Measurements from ENCODE around the gene DCDC1.

The DCDC1 gene

DNA sequence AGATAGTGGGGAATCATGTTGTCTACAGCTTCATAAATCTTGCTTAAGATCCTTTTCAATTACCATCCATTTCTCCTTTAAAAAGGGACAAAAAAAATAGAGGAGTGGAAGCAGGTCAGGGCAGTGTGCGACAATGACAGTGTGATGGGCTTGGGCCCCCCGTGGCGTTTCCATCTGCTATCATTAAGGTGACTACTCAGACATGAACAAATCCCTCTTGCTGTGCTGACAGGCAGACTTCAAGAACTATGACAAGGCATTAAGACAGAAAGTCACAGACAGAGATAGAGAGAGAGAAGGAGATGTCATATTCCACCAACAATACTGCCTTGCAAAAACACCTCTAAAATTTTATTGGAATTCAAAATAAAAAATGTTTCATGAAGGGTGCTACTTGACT is 263.2 kb downstream of the DCDC1 start:
- H3K4me2 ChIP-seq (ENCODE audit: low read length), result no peak overlapping the region

DNA sequence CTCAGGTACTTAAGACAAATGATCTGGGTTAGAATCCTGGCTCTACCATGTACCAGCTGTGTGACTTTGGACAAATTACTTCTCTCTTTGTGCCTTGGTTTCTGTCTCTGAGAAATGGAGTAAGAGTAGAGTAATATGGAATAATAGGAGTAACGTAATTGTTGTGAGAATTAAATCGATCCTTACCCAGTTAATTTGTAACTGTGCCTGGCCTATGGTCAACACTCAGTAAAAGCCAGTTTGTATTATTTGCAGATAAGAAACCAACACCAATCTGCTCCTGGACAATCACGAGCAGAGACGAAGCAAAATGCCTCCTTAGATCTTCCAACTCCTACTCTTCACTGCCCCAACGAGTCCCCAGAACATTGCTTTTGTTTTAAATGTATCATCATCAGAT is 266.7 kb downstream of the DCDC1 start:
- TF ChIP-seq, protein P1, sequence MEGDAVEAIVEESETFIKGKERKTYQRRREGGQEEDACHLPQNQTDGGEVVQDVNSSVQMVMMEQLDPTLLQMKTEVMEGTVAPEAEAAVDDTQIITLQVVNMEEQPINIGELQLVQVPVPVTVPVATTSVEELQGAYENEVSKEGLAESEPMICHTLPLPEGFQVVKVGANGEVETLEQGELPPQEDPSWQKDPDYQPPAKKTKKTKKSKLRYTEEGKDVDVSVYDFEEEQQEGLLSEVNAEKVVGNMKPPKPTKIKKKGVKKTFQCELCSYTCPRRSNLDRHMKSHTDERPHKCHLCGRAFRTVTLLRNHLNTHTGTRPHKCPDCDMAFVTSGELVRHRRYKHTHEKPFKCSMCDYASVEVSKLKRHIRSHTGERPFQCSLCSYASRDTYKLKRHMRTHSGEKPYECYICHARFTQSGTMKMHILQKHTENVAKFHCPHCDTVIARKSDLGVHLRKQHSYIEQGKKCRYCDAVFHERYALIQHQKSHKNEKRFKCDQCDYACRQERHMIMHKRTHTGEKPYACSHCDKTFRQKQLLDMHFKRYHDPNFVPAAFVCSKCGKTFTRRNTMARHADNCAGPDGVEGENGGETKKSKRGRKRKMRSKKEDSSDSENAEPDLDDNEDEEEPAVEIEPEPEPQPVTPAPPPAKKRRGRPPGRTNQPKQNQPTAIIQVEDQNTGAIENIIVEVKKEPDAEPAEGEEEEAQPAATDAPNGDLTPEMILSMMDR (IDR thresholded peaks at IDR 0.05; ENCODE audit: low read depth, low read length), result no peak
- no peak for TF ChIP-seq EZH2phosphoT487 (IDR thresholded peaks at IDR 0.05; ENCODE audit: low read depth)
- Histone ChIP-seq H3K79me2 (ENCODE audit: low read length) (no peaks in the 10 kb centered on the region), H3K4me1 (ENCODE audit: low read length) (peaks cover 3% of the 10 kb centered on the region; the same call in 1 of the 2 replicates), H3K27me3 (ENCODE audit: low read depth, low read length) (no peaks in the 10 kb centered on the region), H3K27ac (ENCODE audit: low read length) (no peak overlapping the region), H3K36me3 (replicated peaks; ENCODE audit: low read depth, low read length) (no peaks in the 10 kb centered on the region), H3K4me2 (ENCODE audit: low read length) (no peak overlapping the region), H3K9ac (ENCODE audit: low read length) (no peak overlapping the region), H4K20me1 (ENCODE audit: insufficient read depth, low read length) (no peaks in the 10 kb centered on the region), H3K4me3 (ENCODE audit: low read length) (no peak overlapping the region), H2AFZ (ENCODE audit: low read depth, low read length) (no peak overlapping the region), H3K9me3 (ENCODE audit: insufficient read depth, low read length) (no peaks in the 10 kb centered on the region)

More for the DNA sequence above, 263.2 kb downstream of the DCDC1 start:
- Histone ChIP-seq H4K20me1 (ENCODE audit: insufficient read depth, low read length) (no peaks in the 10 kb centered on the region), H3K79me2 (ENCODE audit: low read length) (no peaks in the 10 kb centered on the region), H3K4me3 (ENCODE audit: low read length) (no peak overlapping the region), H3K36me3 (replicated peaks; ENCODE audit: low read depth, low read length) (no peaks in the 10 kb centered on the region), H3K27me3 (ENCODE audit: low read depth, low read length) (no peaks in the 10 kb centered on the region), H3K4me1 (ENCODE audit: low read length) (peaks cover 3% of the 10 kb centered on the region; the same call in 1 of the 2 replicates), H3K27ac (ENCODE audit: low read length) (no peak overlapping the region), H3K9ac (ENCODE audit: low read length) (no peak overlapping the region), H3K9me3 (ENCODE audit: insufficient read depth, low read length) (no peaks in the 10 kb centered on the region), H2AFZ (ENCODE audit: low read depth, low read length) (no peak overlapping the region; the same call in 1 of the 2 replicates)
- TF ChIP-seq EZH2phosphoT487 (IDR thresholded peaks at IDR 0.05; ENCODE audit: low read depth), result no peak

DNA sequence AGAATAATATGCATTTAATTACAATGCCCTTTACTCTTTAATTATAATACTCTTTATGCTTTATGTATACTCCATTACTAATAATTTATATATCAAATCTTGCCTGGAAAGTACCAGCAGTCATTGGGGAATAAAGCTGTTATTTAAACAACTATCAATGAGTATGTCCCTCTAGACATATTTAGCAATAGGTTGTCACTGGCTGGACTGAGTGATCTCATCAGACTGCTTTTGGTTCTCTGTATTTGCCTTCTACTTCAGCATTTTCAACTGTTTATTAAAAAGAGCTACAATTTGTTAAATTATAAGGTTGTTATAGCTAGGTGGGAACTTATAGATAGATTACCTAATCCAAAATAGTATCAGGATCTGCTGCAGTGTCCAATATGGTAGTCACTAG is 267.2 kb downstream of the DCDC1 start:
- Histone ChIP-seq H3K9me3 (ENCODE audit: insufficient read depth, low read length) (no peaks in the 10 kb centered on the region), H3K4me1 (ENCODE audit: low read length) (peaks cover 3% of the 10 kb centered on the region; the same call in 1 of the 2 replicates), H4K20me1 (ENCODE audit: insufficient read depth, low read length) (no peaks in the 10 kb centered on the region), H3K27me3 (ENCODE audit: low read depth, low read length) (no peaks in the 10 kb centered on the region), H2AFZ (ENCODE audit: low read depth, low read length) (no peak overlapping the region), H3K36me3 (replicated peaks; ENCODE audit: low read depth, low read length) (no peaks in the 10 kb centered on the region), H3K9ac (ENCODE audit: low read length) (no peak overlapping the region), H3K4me3 (ENCODE audit: low read length) (no peak overlapping the region), H3K79me2 (ENCODE audit: low read length) (no peaks in the 10 kb centered on the region), H3K4me2 (ENCODE audit: low read length) (no peak overlapping the region), H3K27ac (ENCODE audit: low read length) (no peak overlapping the region)
- TF ChIP-seq, protein P1 (IDR thresholded peaks at IDR 0.05; ENCODE audit: low read depth, low read length), result no peak
- TF ChIP-seq EZH2phosphoT487 (IDR thresholded peaks at IDR 0.05; ENCODE audit: low read depth), result no peak

DNA sequence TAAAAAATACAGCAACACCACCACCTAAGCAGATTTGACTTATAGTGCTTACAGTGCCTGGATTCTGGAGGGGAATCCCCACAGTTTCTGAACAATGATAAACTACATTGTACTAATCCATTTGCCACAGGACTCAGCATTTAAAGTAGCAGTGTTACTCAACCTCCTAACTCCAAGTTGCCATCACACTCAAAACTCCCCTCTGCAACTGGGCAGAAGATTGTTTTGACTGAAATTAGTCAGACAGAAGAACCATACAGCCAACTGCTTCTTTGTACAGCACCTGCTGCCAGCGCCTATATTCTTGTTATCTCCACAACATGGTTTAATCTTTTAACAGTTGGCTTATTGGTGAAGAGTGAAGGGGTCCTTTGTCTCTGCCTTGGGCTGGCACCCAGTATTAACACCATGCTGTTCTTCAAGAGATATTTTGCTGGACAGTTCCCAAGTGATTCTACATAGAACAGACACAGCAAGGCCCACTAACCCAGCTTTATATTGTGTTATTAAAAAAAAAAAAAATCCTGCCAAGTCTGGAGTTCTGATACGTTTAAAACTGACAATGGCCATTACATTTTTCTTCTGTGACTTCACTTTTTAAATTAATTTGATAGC is 273.2 kb downstream of the DCDC1 start:
- Histone ChIP-seq H3K79me2 (ENCODE audit: low read length) (no peaks in the 10 kb centered on the region), H3K36me3 (replicated peaks; ENCODE audit: low read depth, low read length) (no peaks in the 10 kb centered on the region), H3K9me3 (ENCODE audit: insufficient read depth, low read length) (no peaks in the 10 kb centered on the region), H3K4me1 (ENCODE audit: low read length) (peaks cover 10% of the 10 kb centered on the region; the same call in 1 of the 2 replicates), H3K27me3 (ENCODE audit: low read depth, low read length) (no peaks in the 10 kb centered on the region), H3K4me2 (ENCODE audit: low read length) (no peak overlapping the region), H2AFZ (ENCODE audit: low read depth, low read length) (no peak overlapping the region), H3K9ac (ENCODE audit: low read length) (no peak overlapping the region), H4K20me1 (ENCODE audit: insufficient read depth, low read length) (no peaks in the 10 kb centered on the region), H3K4me3 (ENCODE audit: low read length) (no peak overlapping the region), H3K27ac (ENCODE audit: low read length) (no peak overlapping the region)
- no peak for TF ChIP-seq EZH2phosphoT487 (IDR thresholded peaks at IDR 0.05; ENCODE audit: low read depth)
- TF ChIP-seq, protein P1 (IDR thresholded peaks at IDR 0.05; ENCODE audit: low read depth, low read length), result no peak
